GM12872 (cell line): Measurements from ENCODE around the gene GNAS.

Experiments
- TF ChIP-seq, protein P1 (sequence below): IDR thresholded peaks from 3 replicates; pipeline ENCODE4 v1.5.1; 2011; ENCODE audit warnings: low read depth, mild to moderate bottlenecking, low read length, moderate library complexity; ENCODE audit not compliant: insufficient read depth

The GNAS gene

DNA sequence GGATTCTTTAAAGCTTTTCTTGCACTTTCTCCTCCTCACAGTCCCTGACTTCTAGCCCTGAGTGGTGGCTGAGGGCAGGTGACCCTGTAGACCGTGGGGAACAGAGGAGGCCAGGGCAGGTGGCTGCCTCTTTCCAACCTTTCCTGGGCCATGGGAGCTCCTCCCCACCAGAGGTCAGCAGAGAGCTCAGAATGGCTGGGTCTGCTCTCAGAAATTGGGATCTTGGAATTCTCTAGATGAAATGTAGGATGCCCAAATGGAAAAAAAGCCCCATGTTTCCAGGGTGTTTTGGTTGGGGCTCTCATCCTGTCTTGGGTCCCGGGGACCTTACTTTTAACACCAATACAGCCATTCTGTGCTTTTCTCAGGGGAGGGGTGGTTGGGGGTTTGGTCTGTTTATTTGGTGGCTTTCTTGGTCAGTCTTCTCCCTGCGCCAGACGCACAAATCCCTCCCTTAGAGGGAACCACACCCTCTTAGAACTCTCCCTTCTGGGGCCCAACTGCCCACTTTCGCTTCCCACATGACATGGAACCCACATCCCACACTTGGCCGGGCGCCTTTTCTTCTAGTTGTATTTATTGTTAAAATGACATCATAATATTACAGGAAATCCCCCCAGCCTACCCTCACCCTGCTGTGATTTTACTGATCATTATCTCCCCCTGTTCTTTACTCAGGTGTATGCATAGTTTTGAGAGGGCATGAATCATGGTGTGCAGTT is 17.9 kb downstream of the GNAS start:
- TF ChIP-seq, protein P1, sequence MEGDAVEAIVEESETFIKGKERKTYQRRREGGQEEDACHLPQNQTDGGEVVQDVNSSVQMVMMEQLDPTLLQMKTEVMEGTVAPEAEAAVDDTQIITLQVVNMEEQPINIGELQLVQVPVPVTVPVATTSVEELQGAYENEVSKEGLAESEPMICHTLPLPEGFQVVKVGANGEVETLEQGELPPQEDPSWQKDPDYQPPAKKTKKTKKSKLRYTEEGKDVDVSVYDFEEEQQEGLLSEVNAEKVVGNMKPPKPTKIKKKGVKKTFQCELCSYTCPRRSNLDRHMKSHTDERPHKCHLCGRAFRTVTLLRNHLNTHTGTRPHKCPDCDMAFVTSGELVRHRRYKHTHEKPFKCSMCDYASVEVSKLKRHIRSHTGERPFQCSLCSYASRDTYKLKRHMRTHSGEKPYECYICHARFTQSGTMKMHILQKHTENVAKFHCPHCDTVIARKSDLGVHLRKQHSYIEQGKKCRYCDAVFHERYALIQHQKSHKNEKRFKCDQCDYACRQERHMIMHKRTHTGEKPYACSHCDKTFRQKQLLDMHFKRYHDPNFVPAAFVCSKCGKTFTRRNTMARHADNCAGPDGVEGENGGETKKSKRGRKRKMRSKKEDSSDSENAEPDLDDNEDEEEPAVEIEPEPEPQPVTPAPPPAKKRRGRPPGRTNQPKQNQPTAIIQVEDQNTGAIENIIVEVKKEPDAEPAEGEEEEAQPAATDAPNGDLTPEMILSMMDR, result peak; percentile 86

DNA sequence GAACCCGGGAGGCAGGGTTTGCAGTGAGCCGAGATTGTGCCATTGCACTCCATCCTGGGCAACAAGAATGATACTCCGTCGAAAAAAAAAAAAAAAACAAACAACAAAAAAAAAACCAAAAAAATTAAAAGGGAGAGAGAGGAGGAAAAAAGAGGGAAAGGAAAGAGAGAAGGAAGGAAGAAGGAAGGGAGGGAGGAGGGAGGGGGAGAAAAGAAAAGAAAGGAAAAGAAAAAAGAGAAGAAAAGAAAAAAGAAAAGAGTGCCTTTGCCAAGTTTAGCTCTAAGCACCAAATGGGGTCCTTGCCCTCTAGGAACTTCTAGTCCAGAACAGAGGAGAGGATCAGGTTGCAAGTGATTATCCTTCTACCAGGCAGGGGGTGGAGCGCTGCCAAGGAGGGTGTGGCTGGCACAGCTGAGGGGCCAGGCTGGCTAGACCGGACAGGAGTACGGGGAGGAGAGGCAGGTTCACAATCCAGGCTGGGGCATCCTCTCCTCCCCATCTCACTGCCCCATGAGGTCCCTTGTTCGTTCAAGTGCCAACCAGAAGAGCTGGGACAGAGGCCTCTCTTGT is 19.1 kb downstream of the GNAS start:
- TF ChIP-seq, protein P1, result no peak

DNA sequence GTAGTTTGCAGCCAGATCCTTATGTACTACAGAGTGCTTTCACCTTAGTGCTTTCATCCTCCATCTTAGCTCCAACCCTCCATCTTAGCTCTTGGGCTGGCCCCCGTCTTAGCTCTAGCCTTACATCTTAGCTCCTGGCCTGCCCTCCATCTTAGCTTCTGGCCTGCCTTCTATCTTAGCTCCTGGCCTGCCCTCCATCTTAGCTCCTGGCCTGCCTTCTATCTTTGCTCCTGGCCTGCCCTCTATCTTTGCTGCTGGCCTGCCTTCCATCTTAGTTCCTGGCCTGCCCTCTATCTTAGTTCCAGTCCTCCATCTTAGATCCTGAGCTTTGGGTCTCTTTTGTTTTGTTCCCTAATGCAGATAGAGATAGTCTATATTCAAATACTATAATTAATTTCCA is 22.0 kb downstream of the GNAS start:
- TF ChIP-seq, protein P1, result no peak

DNA sequence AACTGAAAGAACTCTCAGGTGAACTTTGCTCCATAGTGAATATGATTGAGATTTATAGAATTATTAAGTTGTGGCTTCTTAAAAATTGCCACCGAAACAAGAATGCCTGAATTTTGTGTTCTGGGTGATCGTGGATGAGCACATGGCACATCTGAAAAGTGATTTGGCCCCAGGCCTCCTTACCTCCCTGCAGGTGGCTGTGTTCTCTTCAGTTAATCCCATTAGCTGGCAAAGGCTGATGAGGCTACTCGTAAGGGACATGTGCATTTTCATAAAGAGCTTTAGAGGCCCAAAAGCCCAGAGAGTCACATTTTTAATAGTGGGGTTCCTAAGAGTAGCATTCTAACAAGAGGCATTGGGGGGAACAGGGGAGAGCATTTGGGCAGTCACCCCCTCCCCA is 22.6 kb downstream of the GNAS start:
- TF ChIP-seq, protein P1, result no peak

DNA sequence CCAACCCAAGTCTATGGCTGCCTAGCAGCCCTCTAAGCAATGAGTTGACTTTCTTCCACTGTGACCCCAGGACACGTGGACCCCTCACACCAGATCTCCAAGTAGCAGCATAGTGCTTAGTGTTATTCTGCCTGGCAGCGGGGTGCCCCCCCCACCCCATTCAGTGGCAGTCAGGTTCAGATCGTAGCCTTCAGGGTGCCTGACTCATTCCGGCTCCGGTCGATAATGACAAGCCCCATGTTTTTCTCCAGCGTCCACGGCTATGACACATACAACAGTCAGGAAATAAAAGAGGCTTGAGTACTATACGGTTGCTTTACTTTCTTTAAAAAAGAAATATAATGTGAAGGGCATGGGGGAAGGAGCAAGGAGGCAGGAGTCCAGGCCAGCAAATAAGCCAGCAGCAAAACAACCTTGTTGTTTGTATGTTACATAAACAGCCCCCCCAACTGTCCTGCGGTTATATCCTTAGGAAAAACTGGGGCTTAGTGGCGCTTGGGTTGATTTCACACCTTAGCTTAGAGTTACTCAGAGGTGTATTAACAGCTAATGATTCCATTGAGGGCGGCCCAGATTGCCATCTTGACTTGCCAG is 23.1 kb downstream of the GNAS start:
- TF ChIP-seq, protein P1, result no peak

DNA sequence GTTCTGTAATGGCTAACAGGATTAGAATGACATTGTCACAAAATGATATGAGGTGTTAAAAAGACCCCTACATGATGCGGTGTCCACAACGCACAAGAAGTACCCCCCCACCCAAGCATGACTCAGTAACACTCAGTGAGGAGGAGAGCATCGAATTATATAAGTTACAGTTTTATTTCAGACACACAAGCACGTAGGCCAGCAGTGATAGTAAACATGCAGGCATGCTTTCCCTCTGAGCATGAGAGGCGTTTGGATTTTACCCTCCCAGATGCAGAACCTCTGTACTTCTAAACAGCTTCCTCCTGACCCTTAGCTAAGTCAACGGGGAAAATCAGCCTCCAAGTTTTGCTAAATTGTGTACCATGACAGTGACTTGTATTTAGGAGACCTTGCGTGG is 23.9 kb downstream of the GNAS start:
- TF ChIP-seq, protein P1, result no peak

DNA sequence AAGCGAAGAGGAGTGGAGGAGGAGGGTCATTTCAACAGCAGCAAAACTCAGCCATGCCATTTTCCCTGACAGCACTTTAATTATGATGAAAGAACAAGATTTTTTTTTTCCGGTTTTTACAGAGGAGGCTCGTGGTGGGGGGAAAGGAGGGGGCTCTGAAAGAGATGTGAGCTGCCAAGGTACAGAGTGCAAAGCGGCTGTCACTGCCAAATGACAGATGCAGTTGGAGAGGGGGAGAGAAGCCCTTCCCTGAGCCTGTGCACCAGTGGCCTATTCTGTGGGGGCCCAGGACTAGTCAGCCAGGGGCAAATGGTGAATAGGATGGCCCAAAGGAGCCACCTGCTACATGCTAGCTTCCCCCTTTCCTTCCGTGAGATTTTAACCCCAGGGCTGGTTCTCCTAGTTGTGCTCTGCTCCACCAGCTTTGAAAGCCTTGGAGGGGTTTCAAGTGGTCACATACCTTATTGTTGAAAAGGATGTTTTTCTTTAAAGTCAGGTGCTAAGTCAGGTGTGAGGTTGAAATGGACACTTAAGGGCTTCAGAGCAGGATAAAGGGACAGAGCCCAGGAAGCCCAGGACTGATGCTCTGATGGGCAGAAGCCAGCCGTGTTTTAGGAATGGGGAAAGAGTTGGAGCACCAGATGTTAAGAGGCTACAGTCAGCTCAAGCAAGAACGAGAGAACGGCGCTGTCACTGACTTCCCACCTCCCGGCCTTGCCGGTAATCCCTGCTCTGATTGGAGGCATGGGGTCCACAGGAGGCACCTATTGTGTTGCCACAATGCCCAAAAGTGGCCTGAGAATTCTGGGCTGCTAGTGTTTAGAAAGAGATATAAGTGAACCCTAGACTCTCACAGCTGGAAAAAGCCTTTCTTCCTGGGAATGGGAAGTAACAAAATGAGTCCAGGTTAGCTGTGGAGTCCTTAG is 24.8 kb downstream of the GNAS start:
- TF ChIP-seq, protein P1, result no peak
